Left renal cortex interstitium (tissue), 4 donors: ENCODE measurements around the gene ATF1. TPM values are rescaled to one million over a fixed set of nuclear protein-coding genes. Genes with fewer than 3 reads are reported as not detected.
"Not testable (repeated sequence)": the region's sequence is repeated elsewhere in the genome, so short reads cannot be mapped to it uniquely, and the experiment has no call there.

Experiments
- DNase-seq, 4 donors: peaks; one replicate each; pipeline ENCODE4 v3.0.0-alpha.2; 2013; ENCODE audit warnings: low read depth in 4 of 4, low spot score in 2 of 4, missing footprints in 1 of 4
- polyA plus RNA-seq, 4 donors: library from polyadenylated mRNA; unstranded; fragments of 120-200 nt; gene quantifications; one replicate each; pipeline ENCODE4 v1.2.1, GENCODE V29; 2013; ENCODE audit not compliant: insufficient read length in 4 of 4

Gene ATF1
- polyA plus RNA-seq, 4 donors, result 40.5 to 47.8 (median 43.4) TPM

DNA sequence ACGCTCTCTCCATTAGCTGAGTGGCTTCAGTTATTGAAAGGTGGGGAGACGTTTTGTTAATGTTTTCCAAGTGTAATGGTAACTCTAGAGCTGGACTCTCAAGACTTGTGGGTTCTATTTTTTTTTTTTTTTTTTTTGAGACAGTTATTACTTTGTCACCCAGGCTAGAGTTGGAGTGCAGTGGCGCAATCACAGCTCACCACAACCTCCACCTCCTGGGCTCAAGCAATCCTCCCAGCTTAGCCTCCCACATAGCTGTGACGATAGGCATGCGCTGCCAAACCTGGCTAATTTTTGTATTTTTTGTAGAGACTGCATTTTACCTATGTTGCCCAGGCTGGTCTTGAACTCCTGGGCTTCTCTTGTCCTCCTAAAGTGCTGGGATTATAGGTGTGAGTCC, 26.2 kb downstream of the ATF1 start:
- DNase-seq, result no peak

DNA sequence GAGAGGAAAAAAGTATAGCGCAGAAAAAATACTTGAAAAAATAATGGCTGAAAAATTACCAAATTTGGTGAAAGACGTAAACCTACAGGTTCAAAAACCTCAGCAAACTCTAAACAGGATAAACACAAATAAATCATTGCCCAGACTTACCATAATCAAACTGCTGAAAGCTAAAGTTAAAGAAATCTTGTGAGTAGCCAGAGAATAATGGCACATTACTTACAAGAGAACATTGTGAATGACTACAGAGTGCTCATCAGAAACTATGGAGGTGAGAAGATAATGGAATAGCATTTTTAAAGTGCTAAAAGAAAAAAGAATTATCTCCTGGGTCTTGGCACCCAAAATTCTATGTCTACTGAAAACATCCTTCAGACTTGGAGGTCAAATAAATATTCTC, 36.0 kb downstream of the ATF1 start:
- DNase-seq, result no peak

DNA sequence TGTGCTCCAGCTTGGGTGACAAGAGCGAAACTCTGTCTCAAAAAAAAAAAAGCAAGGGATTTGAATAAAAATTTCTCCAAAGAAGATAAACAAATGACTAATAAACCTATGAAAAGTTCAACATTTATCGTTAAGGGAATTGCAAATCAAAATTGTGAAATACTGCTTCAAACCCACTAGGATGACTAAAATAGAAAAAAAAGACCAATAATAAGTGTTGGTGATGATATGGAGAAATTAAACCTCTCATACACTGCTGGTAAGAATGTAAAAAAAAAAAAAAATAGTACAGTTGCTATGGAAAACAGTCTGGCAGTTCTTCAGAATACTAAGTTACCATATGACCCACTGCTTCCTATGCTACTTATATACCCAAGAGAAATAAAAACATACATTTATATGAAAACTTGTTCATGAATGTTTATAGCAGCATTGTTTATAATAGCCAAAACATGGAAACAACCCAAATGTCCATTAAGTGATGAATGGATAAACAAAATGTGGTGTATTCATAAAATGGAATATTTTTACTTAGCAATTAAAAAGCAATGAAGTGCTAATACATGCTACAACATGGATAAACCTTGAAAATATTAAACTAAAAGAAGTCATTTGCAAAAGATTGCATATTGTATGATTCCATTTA, 39.5 kb downstream of the ATF1 start:
- DNase-seq, result no peak

DNA sequence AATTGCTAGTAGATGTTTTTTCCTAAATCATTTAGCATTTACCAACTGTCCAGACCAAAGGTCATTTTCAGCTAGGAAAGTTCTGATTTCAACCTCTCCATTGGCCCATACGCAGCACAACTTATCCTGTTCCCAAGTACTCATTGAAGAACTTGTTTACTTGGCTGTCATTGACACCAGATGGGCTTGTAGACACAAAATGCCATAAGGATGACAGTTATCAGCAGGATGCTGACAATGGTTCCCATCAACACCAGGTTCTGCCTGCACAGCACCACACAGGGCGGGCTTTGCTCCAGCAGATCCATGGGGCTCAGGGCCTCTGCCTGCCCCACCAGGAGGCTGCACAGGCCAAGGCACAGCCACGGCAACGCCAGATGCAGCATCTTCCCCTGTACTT, 42.3 kb downstream of the ATF1 start:
- no peak for DNase-seq

DNA sequence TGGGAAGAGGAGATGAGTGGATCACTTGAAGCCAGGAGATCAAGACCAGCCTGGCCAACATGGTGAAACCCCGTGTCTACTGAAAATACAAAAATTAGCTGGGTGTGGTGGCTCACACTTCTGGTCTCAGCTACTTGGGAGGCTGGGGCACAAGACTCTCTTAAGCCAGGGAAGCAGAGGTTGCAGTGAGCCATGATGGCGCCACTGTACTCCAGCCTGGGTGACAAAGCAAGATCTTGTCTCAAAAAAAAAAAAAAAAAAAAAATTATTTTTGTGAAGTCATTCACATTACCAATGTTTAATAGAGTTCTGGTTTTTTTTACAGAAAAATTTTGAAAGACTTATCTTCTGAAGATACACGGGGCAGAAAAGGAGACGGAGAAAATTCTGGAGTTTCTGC, 45.2 kb downstream of the ATF1 start:
- not testable (repeated sequence) for DNase-seq

DNA sequence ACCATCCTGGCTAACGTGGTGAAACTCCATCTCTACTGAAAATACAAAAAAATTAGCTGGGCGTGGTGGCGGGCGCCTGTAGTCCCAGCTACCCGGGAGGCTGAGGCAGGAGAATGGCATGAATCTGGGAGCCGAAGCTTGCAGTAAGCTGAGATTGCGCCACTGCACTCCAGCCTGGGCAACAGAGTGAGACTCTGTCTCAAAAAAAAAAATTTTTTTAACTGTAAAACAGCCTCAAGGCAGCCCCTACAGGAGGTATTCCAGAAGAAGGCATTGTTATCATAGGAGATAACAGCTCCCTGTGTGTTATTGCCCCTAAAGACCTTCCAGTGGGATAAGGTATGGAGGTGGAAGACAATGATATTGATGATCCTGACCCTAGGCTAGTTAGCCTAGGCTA, 51.0 kb downstream of the ATF1 start:
- DNase-seq, result not testable (repeated sequence)

DNA sequence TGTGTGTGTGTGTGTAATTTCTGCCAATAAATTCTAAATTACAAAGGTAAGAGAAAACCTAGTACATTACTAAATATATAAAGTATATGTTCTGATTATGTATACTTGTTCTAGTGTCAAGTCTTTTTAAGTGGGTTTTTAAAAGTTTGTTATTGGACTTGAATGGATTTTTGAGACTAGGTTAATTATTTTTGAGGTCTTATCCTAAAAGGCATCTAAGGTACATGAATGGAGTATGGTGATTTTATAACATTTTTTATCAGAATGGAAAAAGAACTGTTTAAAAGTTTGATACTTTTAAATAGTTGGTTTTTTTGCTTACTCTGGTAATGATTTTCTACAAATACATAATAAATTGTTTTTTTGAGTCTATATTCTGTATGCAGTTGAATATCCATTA, 56.3 kb downstream of the ATF1 start:
- no peak for DNase-seq

DNA sequence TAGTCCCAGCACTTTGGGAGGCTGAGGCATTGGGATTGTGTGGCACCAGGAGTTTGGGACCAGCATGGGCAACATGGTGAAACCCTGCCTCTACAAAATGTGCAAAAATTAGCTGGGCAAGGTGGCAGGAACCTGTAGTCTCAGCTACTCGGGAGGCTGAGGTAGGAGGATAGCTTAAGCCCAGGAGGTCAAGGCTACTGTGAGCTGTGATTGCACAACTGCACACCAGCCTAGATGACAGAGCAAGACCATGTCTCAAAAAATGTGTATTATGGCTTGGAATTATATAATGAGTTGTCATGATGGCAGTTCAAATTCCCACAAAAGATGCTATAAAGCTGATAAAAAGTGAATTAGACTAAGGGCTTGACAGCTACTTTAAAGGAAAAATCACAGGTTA, 58.2 kb downstream of the ATF1 start:
- no peak for DNase-seq

DNA sequence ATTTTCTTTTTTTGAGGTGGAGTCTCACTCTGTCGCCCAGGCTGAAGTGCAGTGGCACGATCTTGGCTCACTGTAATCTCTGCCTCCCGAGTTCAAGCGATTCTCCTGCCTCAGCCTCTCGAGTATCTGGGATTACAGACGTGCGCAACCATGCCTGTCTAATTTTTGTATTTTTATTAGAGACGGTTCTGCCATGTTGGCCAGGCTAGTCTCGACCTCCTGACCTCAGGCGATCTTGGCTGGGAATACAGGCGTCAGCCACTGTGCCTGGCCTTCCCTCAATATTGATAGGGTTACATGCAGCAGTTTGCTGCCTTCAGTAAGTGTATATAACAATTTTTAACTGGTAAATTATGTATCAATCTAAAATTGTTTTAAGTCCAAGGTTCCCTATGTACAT, 59.8 kb downstream of the ATF1 start:
- not testable (repeated sequence) for DNase-seq

DNA sequence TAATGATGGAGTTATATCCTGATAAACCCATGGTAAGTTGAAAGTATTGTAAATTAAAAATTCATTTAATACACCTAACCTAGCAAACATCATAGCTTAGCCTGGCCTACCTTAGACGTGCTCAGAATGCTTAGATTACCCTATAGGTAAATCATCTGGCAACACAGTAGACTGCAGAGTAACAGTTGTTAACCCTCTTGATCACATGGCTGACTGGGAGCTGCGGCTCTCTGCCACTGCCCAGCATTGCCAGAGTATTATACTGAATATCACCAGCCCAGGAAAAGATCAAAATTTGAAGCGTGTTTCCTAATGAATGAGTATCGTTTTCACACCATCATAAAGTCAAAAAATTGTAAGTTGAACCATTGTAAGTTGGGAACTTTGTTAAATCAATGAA, 61.0 kb downstream of the ATF1 start:
- no peak for DNase-seq

DNA sequence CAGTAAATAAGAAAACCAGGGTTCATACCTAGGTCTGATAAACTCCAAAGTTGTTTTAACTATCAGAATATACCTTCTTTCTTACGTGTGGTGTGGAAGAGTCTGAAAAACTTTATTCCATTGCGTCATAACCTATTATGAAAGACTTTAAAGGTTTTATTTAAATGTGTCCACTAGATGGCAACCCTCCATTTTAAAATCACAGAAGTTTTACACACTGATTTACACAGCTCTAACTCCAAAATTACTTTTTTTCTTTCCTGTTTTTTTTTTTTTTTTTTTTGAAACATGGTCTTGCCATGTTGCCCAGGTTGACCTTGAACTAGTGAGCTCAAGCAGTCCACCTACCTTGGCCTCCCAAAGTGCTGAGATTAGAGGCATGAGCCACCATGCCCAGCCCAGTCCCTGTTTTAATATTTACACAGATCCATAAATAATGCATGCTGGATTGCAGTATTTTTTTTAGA, 61.5 kb downstream of the ATF1 start:
- peak; percentile 26 to 59 (median 36) for DNase-seq

DNA sequence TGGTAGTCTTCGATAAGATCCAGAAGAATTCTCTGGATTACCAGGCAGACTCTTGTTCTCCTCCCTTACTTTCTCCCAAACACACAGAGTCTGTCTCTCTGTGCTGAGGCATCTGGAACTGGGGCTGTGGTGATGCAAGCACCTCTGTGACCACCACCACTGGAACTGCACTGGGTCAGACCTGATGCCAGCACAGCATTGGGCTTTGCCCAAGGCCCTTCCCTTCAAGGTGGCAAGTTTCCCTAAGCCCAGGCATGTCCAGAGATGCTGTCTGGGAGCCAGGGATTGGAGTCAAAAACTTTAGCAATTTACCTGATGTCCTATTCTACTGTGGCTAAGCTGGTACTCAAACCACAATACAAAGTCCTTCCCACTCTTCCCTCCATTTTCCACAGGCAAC, 64.2 kb downstream of the ATF1 start:
- DNase-seq, result no peak

DNA sequence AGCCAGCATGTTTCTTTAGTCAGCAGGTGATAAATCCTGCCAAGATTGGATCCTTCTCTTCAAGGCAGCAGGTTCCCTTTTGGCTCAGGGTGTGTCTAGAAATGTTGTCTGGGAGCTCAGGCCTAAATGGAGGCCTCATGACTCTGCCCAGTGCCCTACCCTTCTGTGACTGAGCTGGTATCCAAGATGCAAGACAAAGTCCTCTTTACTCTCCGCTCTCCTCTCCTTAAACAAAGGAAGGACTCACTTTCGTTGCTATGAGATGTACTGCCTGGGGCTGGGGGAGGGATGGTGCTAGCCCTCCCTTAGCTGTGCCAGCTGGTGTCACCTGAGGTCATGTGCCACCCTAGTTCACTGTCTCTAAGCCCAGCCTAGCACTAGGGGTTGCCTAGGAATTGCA, 65.0 kb downstream of the ATF1 start:
- DNase-seq, result no peak

DNA sequence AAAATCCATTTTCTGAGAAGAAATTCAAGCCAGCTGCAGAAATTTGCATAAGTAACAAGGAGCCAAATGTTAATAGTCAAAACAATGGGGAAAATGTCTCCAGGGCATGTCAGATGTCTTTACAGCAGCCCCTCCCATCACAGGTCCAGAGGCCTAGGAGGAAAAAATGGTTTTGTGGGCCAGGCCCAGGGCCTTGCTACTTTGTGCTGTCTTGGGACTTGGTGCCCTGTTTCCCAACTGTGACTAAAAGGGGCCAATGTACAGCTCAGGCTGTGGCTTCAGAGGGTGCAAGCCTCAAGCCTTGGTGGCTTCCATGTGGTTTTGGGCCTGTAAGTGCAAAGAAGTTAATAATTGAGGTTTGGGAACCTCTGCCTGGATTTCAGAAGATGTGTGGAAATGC, 69.9 kb downstream of the ATF1 start:
- DNase-seq, result not testable (repeated sequence)

DNA sequence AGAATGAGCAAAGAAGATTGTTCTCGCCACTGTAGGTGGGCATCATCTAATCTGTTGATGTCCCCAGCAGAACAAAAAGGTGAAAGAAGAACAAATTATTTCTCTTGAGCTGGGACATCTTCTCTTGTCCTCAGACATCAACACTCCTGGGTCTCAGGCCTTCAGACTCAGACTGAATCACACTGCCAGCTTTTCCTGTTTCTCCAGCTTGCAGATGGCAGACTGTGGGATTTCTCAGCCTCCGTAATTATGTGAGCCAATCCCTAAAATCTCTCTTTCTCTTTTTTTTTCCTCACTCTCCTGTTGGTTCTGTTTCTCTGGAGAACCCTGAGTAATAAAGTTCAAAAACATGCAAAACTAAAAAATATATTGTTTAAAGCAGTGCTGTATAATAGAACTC, 75.1 kb downstream of the ATF1 start:
- DNase-seq, result no peak

DNA sequence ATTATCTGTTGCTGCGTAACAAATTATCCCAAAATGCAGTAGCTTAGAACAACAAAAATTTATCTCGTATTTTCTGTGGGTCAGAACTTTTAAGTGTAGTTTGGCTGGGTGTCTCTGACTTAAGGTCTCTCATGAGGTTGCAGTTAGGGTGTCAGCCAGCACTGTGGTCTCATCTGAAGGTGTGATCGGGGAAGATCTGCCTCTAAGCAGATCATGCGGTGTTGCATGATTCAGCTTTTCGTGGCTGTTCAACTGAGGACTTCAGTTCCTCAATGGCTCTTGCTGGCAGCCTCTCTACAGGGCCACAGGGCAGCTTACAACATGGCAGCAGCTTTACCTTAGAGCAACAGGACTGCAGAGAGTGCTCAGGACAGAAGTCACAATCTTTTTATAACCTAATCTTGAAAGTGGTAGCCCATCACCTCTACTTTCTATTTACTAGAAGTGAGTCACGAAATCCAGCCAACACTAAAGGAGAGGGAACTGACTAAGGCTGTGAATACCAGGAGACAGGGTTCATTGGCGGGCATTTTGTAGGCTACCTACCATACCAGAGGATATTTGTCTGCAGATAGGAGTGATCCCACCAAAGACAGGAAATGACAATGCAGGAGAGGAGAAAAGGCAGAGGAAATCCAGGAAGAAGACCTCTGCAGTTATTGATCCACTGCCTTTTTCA, 77.0 kb downstream of the ATF1 start:
- DNase-seq, result no peak

DNA sequence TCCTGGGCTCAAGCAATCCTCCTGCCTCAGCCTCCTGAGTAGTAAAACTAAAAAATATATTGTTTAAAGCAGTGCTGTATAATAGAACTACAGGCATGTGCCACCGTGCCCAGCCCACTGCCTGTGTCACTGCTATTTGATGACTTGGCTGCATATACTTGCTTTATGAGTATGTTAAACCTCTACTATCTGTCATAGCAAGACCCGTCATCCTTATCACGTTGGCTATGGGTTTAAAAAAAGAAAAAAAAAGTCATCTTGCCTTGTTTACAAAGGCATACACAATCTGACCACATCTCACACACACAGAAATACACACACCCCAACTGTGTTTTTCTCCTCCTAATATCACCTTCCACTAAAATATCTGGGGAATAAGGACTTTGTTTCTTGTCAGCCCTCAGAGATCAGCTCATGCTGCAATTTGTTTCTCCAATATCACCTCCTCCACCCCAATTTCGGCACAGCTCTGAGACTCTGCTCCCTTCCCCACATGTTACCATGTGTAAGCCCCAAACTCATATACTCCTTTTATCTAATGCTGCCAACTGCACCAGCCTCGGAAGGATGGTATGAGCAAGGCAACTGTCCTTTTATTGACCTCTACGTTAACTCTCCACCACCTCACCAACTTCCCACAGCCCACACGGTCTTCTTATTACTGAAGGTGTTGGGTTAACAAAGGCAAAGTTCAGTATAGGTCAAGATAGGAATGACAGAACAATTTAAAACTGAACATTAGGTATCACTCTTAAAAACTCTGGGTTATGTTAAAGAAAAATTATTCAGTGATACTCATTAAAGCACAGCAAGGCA, 78.0 kb downstream of the ATF1 start:
- no peak for DNase-seq

DNA sequence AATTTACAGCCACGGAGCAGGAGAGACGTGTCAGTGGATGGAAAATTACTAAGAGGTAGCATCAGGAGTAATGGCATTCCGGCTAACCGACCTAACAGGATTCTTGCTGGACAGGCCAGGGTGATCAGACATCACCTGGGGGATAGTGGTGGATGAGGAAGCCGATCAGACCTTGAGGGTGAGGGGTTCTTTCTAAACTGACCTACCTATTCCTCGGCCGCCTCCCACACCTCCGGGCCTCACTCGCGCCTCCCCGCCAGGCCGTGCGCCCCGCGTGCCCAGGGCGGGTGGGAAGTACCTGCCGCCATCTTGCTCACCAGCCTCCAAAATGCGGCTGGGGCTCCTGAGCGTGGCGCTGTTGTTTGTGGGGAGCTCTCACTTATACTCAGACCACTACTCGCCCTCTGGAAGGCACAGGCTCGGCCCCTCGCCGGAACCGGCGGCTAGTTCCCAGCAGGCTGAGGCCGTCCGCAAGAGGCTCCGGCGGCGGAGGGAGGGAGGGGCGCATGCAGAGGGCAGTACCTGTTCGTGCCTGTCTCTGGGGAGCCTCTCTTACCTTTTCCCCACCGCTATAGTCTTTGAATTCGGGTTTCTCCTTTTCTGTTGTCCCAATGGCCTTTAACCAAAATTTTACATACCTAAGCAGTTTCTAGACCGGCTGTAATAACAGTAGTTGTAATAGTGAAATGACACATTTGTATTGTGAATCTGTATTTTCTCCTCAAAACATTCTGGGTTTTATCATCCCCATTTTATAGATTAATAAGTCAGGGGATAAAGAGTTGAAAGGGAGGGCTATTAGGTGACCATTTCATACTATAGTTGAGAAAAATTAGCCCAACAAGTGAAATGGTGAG, 79.0 kb downstream of the ATF1 start, which contains the start of gene TMPRSS12:
Gene TMPRSS12 (plus strand): TSS at position 290 of the 857 bp plus-strand sequence. CDS start 39 bp downstream, at position 329.
- peak in 1 of 4 donors; percentile 34 for DNase-seq

DNA sequence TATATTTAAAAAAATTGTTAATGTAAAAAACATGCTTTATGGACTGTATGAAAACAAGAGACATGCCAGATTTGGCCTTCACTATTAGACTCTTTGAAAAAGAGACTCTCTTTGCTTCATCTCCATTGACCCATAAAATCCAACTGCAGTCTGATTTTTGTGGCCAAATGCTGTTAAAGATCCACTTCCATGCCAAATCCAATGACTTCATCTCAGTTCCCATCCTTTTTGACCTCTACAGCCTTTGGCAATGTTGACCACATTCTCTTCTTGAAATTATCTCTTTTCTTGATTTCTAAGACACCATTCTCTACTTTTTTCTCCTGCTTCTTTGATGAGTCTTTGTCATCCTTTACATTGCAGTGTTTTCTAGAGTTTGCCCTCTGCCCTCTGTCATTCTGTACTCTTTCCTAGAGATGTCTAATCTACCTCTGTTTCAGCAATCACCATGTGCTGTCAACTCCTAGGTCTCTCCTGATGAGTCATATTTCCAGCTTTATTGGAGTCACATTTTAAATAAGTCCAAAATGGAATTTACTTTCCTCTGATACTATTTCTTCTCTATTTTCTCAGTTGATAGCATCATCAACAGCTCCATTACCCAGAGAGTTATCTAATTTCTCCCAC, 81.2 kb downstream of the ATF1 start:
- no peak for DNase-seq

DNA sequence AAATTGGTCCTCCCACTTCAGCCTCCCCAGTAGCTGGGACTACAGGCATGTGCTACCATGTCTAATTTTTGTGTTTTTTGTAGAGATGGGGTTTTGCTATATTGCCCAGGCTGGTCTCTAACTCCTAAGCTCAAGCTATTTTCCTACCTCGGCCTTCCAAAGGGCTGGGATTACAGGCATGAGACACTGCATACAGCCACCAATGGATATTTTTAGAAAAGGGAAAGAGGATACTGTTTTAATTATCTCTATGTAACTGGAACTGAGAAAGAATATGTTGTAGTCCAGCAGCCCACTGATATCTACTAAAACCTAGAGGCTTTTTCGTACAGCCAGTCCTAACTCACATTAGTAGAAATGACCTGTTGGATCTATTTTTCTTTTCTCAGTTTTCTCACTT, 85.1 kb downstream of the ATF1 start:
- DNase-seq, result no peak
